ENCODE results near the gene RAF1.

DNA sequence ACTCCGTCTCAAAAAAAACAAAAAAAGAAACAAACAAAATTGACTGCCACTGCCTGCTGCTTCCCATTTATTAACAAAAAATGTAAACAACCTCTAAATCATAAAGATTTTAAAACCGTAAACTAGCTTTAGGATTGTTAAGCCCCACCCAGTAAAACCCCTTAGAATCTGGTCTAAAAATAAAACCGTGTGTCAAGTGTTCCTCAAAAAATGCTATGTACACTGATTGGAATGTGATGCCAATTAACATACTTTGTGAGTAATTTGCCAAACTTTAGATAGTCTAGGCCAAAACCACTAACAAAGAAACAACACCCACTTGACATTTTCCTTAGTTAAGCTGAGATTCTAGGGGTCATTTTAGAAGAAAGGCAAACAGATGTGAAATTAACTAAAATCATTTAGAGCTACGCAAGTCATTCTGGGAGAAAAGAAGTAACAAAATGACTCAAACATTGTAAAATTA, 5.3 kb downstream of the RAF1 start:
- TF ChIP-seq POLR2A (IDR thresholded peaks at IDR 0.05; ENCODE audit: low read depth, low read length) = no peak
- no peak for TF ChIP-seq POLR2AphosphoS5 (IDR thresholded peaks at IDR 0.05; ENCODE audit: low read depth, low read length)
- TF ChIP-seq TAF1 (IDR thresholded peaks at IDR 0.05; ENCODE audit: borderline replicate concordance, low read depth, low read length) = no peak
